Astrocyte of the cerebellum (primary cell): Measurements from ENCODE around the gene LRRC36.

Experiments used
- DNase-seq: peaks from one replicate; pipeline ENCODE4 v3.0.0-alpha.2; 2011; ENCODE audit warnings: low read depth
- H3K4me3 ChIP-seq: 2 replicates; pipeline ENCODE4 v1.5.1; 2011; ENCODE audit warnings: mild to moderate bottlenecking, low read depth, low read length, moderate library complexity
- CTCF ChIP-seq: IDR thresholded peaks from 2 replicates; pipeline ENCODE4 v1.5.1; 2012; ENCODE audit warnings: low read length, low read depth, moderate library complexity, mild to moderate bottlenecking; ENCODE audit errors: missing control alignments
- in situ Hi-C: cut with HindIII; loops from 2 replicates; pipeline ENCODE4 v1.10.0; 2017; ENCODE audit warnings: low sequenced_read_pairs

LRRC36 gene

DNA sequence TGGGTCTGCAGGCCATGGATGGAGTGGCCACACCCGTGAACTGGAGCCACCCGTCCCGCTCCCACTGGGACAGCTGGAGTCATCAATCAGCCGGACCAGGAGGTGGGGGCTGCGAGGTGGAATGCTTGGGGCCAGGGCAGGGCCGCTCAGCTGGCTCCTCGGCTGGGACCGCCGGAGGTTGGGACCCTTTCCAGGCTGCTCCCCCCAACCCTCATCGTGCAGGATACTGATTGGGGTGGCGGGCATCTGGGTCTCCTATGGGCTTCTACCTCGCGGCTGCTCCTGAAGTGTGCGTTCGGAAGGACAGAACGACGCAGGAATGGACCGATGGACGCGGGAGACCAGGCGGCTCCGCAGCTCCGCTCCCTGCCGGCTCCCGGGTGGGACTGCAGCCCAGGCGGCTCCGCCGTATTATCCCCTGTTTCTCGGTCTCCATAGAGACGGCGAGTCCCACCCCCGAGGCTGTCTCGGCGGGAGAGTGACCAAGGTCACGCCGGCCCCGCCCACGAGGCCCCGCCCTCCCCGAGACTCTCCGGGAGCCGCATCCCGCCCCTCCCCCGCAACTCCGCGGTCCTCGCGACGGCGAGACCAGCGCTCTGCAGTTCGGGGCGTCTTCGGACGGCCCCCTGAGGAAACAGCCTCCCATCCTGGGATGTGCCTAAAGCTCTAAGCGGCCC is 66.6 kb downstream of the LRRC36 start, which contains the start of gene TPPP3:
TSS of gene TPPP3 (minus strand) at position 388 of the 677 bp plus-strand sequence. CDS start 2,387 bp downstream, outside the sequence.
- H3K4me3 ChIP-seq: peak within 1 kb of the TSS; percentile 29
- no peak for DNase-seq
- in situ Hi-C loops: no loop called here
- peak; percentile 60 for TF ChIP-seq CTCF

DNA sequence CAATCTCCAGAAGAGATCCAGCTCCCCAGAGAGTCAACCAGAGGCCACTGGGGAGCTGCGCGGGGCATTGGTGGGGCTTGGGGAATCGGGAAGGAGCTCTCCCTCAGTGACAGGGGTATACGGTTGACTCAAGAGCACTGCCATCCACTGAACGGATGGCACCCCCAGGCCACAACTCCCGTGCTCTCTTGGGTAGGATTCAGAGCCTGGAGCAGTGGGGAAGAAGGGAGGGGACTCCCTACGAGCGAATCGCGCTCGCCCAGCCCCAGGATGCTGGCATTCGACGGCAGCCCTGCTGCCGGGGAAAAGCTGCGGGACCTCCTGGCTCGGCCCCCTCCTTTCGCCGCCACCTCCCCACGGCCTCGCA is 67.2 kb downstream of the LRRC36 start:
- peak overlapping the region; percentile 29 for H3K4me3 ChIP-seq
- in situ Hi-C loops: no loop called here

DNA sequence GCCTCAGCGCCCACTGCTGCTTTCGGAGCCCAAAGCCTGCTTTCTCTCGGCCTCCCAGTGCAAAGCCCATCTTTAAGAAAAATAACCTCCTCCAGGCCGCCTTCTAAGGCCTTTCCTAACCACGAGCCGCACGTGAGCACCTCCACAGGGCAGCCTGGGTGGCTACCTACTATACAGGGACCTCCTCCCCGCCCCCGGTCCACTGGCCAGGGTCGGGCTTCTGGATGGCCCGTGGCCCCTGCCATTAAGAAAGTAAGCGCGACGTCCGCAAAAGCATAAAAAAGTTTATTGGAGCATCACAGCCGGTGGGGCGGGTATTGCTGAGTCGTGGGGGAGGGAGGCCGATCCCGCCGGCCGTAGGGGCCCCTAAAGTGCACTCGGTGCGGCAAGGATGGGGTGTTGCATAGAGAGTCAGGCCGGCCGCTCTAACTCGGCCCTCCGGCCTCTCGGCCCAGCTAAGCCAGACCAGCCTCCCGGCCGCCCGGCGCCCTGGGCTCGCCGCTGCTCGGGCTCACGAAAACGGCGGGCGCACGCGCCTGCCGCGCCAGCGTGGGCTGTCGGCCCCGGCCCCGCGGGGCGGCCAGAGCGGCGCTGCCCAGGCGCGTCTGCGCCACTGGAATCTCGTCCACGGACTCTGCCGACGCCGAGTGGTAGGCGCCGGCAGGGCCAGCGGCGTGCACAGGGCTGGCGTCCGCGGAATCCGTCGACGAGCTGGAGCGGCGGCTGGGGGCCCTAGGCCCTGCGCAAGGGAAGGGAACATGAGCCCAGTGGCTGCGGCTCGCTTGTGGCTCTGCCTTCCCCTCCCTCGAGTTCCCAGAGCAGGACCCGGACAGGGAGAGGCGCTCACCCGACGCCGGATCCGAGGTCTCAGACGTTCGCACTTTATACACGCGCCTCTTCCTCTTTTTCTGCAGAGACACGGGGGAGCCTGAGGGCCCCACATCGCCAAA is 67.8 kb downstream of the LRRC36 start:
- no peak for TF ChIP-seq CTCF
- DNase-seq: no peak
- H3K4me3 ChIP-seq: no peak overlapping the region

More for the DNA sequence above, 67.2 kb downstream of the LRRC36 start:
- TF ChIP-seq CTCF: no peak
- no peak for DNase-seq

GRCh38 chr16:67395105-67395457 is 68.5 kb downstream of the LRRC36 start:
- TF ChIP-seq CTCF: no peak
- in situ Hi-C loops: loop anchor here (5.0 kb wide), 1 partner anchor 68 kb away; the partner anchor contains the start of genes KCTD19 and LRRC36

More for the DNA sequence above, 67.8 kb downstream of the LRRC36 start:
- in situ Hi-C loops: loop anchor here (5.0 kb wide), 1 partner anchor 67 kb away; the partner anchor contains the start of genes KCTD19 and LRRC36

GRCh38 chr16:67395458-67396158 is 69.0 kb downstream of the LRRC36 start:
- in situ Hi-C loops: loop anchor here (5.0 kb wide), 1 partner anchor 68 kb away; the partner anchor contains the start of genes KCTD19 and LRRC36
- no peak for TF ChIP-seq CTCF
- no peak overlapping the region for H3K4me3 ChIP-seq
- no peak for DNase-seq

More at GRCh38 chr16:67395105-67395457, 68.5 kb downstream of the LRRC36 start:
- no peak overlapping the region for H3K4me3 ChIP-seq
- no peak for DNase-seq
